MM.1S (cell line): ENCODE results near the gene GPNMB.

ENCODE experiments used
- EZH2 ChIP-seq: fragments of 300-600 bp; sonication (generic); optimal IDR thresholded peaks from 2 replicates; pipeline ENCODE3; 2017; ENCODE audit warnings: low read depth, mild to moderate bottlenecking, antibody characterized with exemption, low read length, mixed read lengths
- EZH2phosphoT487 ChIP-seq: fragments of 300-600 bp; sonication (generic); IDR thresholded peaks from 2 replicates; pipeline ENCODE4 v1.6.1; 2018; ENCODE audit warnings: antibody characterized with exemption, low read length
- TF ChIP-seq, protein P1 (sequence below): fragments of 300-600 bp; sonication (generic); IDR thresholded peaks from 2 replicates; pipeline ENCODE4 v1.5.1; 2016; ENCODE audit warnings: antibody characterized with exemption, low read length, mixed read lengths

- TF ChIP-seq, protein P1, sequence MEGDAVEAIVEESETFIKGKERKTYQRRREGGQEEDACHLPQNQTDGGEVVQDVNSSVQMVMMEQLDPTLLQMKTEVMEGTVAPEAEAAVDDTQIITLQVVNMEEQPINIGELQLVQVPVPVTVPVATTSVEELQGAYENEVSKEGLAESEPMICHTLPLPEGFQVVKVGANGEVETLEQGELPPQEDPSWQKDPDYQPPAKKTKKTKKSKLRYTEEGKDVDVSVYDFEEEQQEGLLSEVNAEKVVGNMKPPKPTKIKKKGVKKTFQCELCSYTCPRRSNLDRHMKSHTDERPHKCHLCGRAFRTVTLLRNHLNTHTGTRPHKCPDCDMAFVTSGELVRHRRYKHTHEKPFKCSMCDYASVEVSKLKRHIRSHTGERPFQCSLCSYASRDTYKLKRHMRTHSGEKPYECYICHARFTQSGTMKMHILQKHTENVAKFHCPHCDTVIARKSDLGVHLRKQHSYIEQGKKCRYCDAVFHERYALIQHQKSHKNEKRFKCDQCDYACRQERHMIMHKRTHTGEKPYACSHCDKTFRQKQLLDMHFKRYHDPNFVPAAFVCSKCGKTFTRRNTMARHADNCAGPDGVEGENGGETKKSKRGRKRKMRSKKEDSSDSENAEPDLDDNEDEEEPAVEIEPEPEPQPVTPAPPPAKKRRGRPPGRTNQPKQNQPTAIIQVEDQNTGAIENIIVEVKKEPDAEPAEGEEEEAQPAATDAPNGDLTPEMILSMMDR = peak; percentile 20; the same call in 1 of the 2 replicates
- no peak for TF ChIP-seq EZH2phosphoT487
- no peak for TF ChIP-seq EZH2
Measured at GRCh38 chr7:23276376-23276775, 29.8 kb downstream of the GPNMB start.
